PC-3 (cell line): ENCODE data around the gene SEPTIN1. TPM values are rescaled to one million over a fixed set of nuclear protein-coding genes. Genes with fewer than 3 reads are reported as not detected.

Source experiments
- ATAC-seq: fragments of 200-7000 bp; cut with Tn5 transposase; 2 replicates; pipeline ENCODE4 v1.9.1; 2020; ENCODE audit warnings: mild to moderate bottlenecking, moderate library complexity
- BruUV-seq: library from RNA; stranded (reverse); fragments of 400-500 nt; replicated peaks from 2 replicates; lab custom pipeline; 2021; lab: Mats Ljungman, UMichigan
- CTCF ChIA-PET: fragments of 300-600 bp; sonication (Branson Sonifier 250); formaldehyde crosslinking; loops from one replicate; lab custom pipeline; 2022; ENCODE audit warnings: antibody characterized with exemption; lab: Charles Lee
- POLR2A ChIA-PET: fragments of 300-600 bp; sonication (Branson Sonifier 250); formaldehyde crosslinking; loops from one replicate; lab custom pipeline; 2022; ENCODE audit warnings: antibody characterized with exemption; ENCODE audit not compliant: unreplicated experiment; lab: Charles Lee
- DNase-seq: peaks from one replicate; pipeline ENCODE4 v3.0.0-alpha.2; 2015
- H2AFZ ChIP-seq: fragments of 300-600 bp; sonication (generic); 2 replicates; pipeline ENCODE4 v1.6.0; 2016; ENCODE audit warnings: antibody characterized with exemption, low read length
- H3F3A ChIP-seq: fragments of 300-600 bp; sonication (generic); one replicate; pipeline ENCODE4 v1.6.0; 2017; ENCODE audit warnings: antibody characterized with exemption, low read length, control low read depth, mild to moderate bottlenecking; ENCODE audit not compliant: unreplicated experiment
- H3K27ac ChIP-seq: fragments of 300-600 bp; sonication (generic); 2 replicates; pipeline ENCODE4 v1.5.1; 2016; ENCODE audit warnings: mild to moderate bottlenecking, low read length
- H3K27me3 ChIP-seq: fragments of 300-600 bp; sonication (generic); 2 replicates; pipeline ENCODE4 v1.6.1; 2016; ENCODE audit warnings: low read length, mixed read lengths
- H3K36me3 ChIP-seq: fragments of 300-600 bp; sonication (generic); 2 replicates; pipeline ENCODE4 v1.6.1; 2016; ENCODE audit warnings: low read depth, mixed run types, low read length, mixed read lengths
- H3K4me1 ChIP-seq: fragments of 300-600 bp; sonication (generic); 2 replicates; pipeline ENCODE4 v1.5.1; 2016; ENCODE audit warnings: low read length; ENCODE audit not compliant: insufficient read depth
- H3K4me2 ChIP-seq: fragments of 300-600 bp; sonication (generic); 2 replicates; pipeline ENCODE4 v1.6.0; 2016; ENCODE audit warnings: low read length
- H3K4me3 ChIP-seq: fragments of 300-600 bp; sonication (generic); 2 replicates; pipeline ENCODE4 v1.5.1; 2016; ENCODE audit warnings: mild to moderate bottlenecking, low read length, mixed read lengths
- H3K79me2 ChIP-seq: fragments of 300-600 bp; sonication (generic); 2 replicates; pipeline ENCODE4 v1.6.1; 2017; ENCODE audit warnings: low read length, mixed read lengths
- H3K9ac ChIP-seq: fragments of 300-600 bp; sonication (generic); 2 replicates; pipeline ENCODE4 v1.6.0; 2016; ENCODE audit warnings: mild to moderate bottlenecking, low read length
- H3K9me2 ChIP-seq: fragments of 300-600 bp; sonication (generic); replicated peaks from 2 replicates; pipeline ENCODE4 v1.6.1; 2016; ENCODE audit warnings: mixed run types, low read length, mixed read lengths
- H3K9me3 ChIP-seq: fragments of 300-600 bp; sonication (generic); 2 replicates; pipeline ENCODE4 v1.6.1; 2016; ENCODE audit warnings: low read length, mixed read lengths
- H4K20me1 ChIP-seq: fragments of 300-600 bp; sonication (generic); 2 replicates; pipeline ENCODE4 v1.6.1; 2016; ENCODE audit warnings: low read length, mixed read lengths
- EZH2 ChIP-seq: fragments of 300-600 bp; sonication (generic); IDR thresholded peaks from one replicate; pipeline ENCODE4 v1.6.1; 2017; ENCODE audit warnings: antibody characterized with exemption, mild to moderate bottlenecking, low read length; ENCODE audit not compliant: unreplicated experiment
- EZH2phosphoT487 ChIP-seq: fragments of 300-600 bp; sonication (generic); IDR thresholded peaks from 2 replicates; pipeline ENCODE4 v1.6.1; 2018; ENCODE audit warnings: mild to moderate bottlenecking, antibody characterized with exemption, low read length, borderline replicate concordance
- intact Hi-C: fragments of 100-400 bp; cut with micrococcal nuclease; formaldehyde crosslinking; loops from 2 replicates; pipeline ENCODE4 v1.9.0; 2023
- total RNA-seq: library from RNA; depleted of rRNA; stranded (reverse); fragments of >200 nt; gene quantifications from 2 replicates; pipeline ENCODE4 v1.2.3, GENCODE V29; 2014
- TF ChIP-seq, protein P1 (sequence below): fragments of 300-600 bp; sonication (generic); conservative IDR thresholded peaks from 2 replicates; pipeline ENCODE4 v1.5.1; 2017; ENCODE audit warnings: antibody characterized with exemption, low read depth, mild to moderate bottlenecking, low read length

Gene SEPTIN1
- total RNA-seq, 1 experiment from 2014 or later = 0.55 TPM

DNA sequence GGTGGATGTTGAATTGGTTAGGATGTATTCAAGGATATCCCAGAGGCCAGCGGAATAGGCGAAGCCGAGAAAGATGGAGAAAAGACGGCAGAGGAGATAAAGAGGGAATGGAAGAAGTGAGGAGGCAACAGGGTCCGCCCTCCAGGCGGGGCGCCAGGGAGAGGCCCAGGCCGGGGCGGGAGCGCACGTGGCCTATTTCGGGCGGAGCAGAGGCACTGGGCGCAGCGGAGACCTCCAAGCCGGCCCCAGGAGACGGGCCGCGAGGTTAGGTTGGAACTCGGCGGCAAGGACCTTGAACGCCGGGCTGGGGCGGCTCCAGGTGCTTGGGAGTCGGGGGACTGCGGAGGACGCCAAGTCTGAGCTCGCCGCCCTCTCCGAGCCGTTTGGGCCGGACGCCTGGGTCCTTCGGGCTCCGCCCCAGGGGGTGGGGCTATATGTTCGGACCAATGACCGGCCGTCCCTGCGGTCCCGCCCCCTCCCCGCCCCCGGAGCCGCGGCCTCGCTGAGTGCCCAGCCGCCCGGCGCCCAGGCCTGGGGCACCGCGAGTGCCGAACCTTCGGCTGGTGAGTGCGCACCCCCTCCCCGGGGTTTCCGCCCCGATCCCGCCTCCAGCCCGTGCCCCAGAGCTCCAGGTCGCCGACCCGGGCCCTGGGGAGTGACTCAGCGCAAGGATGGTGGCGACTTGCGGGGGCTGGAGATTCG is 24.9 kb upstream of the SEPTIN1 start, which contains the start of gene ZNF771:
Gene ZNF771 (plus strand): TSS at position 505 of the 702 bp plus-strand sequence. CDS start 448 bp downstream, outside the sequence.
- TF ChIP-seq, protein P1, sequence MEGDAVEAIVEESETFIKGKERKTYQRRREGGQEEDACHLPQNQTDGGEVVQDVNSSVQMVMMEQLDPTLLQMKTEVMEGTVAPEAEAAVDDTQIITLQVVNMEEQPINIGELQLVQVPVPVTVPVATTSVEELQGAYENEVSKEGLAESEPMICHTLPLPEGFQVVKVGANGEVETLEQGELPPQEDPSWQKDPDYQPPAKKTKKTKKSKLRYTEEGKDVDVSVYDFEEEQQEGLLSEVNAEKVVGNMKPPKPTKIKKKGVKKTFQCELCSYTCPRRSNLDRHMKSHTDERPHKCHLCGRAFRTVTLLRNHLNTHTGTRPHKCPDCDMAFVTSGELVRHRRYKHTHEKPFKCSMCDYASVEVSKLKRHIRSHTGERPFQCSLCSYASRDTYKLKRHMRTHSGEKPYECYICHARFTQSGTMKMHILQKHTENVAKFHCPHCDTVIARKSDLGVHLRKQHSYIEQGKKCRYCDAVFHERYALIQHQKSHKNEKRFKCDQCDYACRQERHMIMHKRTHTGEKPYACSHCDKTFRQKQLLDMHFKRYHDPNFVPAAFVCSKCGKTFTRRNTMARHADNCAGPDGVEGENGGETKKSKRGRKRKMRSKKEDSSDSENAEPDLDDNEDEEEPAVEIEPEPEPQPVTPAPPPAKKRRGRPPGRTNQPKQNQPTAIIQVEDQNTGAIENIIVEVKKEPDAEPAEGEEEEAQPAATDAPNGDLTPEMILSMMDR = no peak
- no peak for TF ChIP-seq EZH2phosphoT487
- Histone ChIP-seq H3K27ac (0 out of 2 replicates have a peak within 1 kb of the TSS, but pooled peaks have one; percentile 25), H3K9me3 (no peaks in the 10 kb centered on the region), H3K9ac (peak within 1 kb of the TSS; percentile 68), H4K20me1 (no peaks in the 10 kb centered on the region), H3K27me3 (no peaks in the 10 kb centered on the region), H3K4me2 (peak within 1 kb of the TSS; percentile 94), H3K36me3 (no peaks in the 10 kb centered on the region), H2AFZ (peak within 1 kb of the TSS; percentile 80), H3K4me3 (peak within 1 kb of the TSS; percentile 81), H3K4me1 (peaks cover 13% of the 10 kb centered on the region), H3F3A (no peaks in the 10 kb centered on the region), H3K79me2 (0 out of 2 replicates have a peak, but pooled peaks cover 6% of the 10 kb centered on the region), H3K9me2 (no peaks in the 10 kb centered on the region)
- DNase-seq = peak; percentile 78
- intact Hi-C loops = loop anchor here (5.0 kb wide), 1 partner anchor 40 kb away; no protein-coding TSS in a partner anchor
- ATAC-seq = peak; percentile 90
- ChIA-PET POLR2A (interaction anchor here (0.6 kb wide), 1 partner anchor 23 kb away, joined by 5 read pairs; the partner anchor contains the start of gene DCTPP1), CTCF (interaction anchor here (0.5 to 1.1 kb wide), 3 partner anchors 11 to 65 kb away, joined by 3 to 4 read pairs (median 4); partner anchors contain the start of gene DCTPP1)
- BruUV-seq = no TSS peak

DNA sequence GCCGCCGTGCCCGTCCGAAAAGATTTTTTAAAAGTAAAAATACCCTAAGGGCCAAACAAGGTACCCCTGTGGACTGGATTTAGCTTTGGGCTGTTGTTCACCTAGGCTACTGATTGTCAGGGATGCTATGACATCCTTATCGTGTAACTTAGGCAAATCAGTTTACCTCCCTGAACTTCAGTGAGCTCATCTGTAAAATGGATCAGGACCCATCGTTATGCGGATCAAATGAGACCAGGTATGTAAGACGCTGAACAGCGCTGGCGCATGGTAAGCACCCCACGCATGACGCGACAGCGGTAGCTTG is 24.4 kb upstream of the SEPTIN1 start:
- H3K4me1 ChIP-seq = peaks cover 13% of the 10 kb centered on the region
- H3K4me3 ChIP-seq = peak overlapping the region; percentile 81
- ChIA-PET CTCF (interaction anchor here (1.0 to 1.1 kb wide), 2 partner anchors 11 to 23 kb away, joined by 3 to 4 read pairs; partner anchors contain the start of gene DCTPP1), POLR2A (no interaction called here)
- H3F3A ChIP-seq = no peaks in the 10 kb centered on the region
- peak overlapping the region; percentile 80 for H2AFZ ChIP-seq
- H3K27me3 ChIP-seq = no peaks in the 10 kb centered on the region
- ATAC-seq (no peak), DNase-seq (no peak)
- no peak overlapping the region for H3K27ac ChIP-seq
- no peaks in the 10 kb centered on the region for H3K36me3 ChIP-seq
- H3K9me2 ChIP-seq = no peaks in the 10 kb centered on the region
- H3K9ac ChIP-seq = peak overlapping the region; percentile 68; the same call in 1 of the 2 replicates
- H4K20me1 ChIP-seq = no peaks in the 10 kb centered on the region
- 0 out of 2 replicates have a peak, but pooled peaks cover 6% of the 10 kb centered on the region for H3K79me2 ChIP-seq
- TSS peak; percentile 84 for BruUV-seq
- no peaks in the 10 kb centered on the region for H3K9me3 ChIP-seq
- peak overlapping the region; percentile 94 for H3K4me2 ChIP-seq
- no peak for TF ChIP-seq EZH2phosphoT487
- TF ChIP-seq, protein P1 = no peak
- intact Hi-C loops = loop anchor here (5.0 kb wide), 1 partner anchor 39 kb away; no protein-coding TSS in a partner anchor

DNA sequence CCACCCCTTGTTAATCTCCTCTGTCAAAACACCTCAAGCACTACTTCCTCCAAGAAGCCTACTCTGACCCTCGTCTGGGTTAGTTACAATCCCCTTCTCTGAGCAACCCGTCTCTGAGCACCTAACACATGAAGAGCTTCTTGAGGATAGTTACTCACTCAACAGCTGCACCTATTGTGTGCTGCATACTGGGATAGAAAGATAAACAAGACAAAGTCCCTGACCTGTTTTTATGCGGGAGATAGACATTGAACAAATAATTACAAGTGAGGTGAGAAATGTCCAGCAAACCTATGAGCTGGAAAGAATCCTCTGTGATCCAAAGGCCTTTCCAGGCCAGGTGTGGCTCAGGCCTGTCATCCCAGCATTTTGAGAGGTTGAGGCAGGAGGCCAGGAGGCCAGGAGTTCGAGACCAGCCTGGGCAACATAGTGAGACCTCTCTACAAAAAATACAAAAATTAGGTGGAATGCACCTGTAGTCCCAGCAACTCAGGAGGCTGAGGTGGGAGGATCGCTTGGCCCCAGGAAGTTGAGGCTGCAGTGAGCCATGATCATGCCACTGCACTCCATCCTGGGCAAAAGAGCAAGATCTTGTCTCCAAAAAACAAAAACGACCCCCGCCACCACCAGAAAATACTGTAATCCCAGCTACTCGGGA is 19.5 kb upstream of the SEPTIN1 start:
- ChIA-PET POLR2A (no interaction called here), CTCF (no interaction called here)
- BruUV-seq = no TSS peak
- Histone ChIP-seq H3K79me2 (peaks cover 8% of the 10 kb centered on the region), H3K4me1 (peaks cover 7% of the 10 kb centered on the region; the same call in 1 of the 2 replicates), H3K9me2 (no peaks in the 10 kb centered on the region), H3K9me3 (no peaks in the 10 kb centered on the region), H3K27ac (no peak overlapping the region), H2AFZ (no peak overlapping the region), H3K27me3 (no peaks in the 10 kb centered on the region), H3K36me3 (no peaks in the 10 kb centered on the region), H3K4me3 (no peak overlapping the region), H3F3A (no peaks in the 10 kb centered on the region), H3K9ac (no peak overlapping the region), H4K20me1 (no peaks in the 10 kb centered on the region), H3K4me2 (no peak overlapping the region)
- ATAC-seq (no peak), DNase-seq (no peak)
- TF ChIP-seq, protein P1 = no peak
- no peak for TF ChIP-seq EZH2phosphoT487
- no peak for TF ChIP-seq EZH2
- intact Hi-C loops = no loop called here
